Stimulated activated CD4-positive, alpha-beta T cell treated with anti-CD3 and anti-CD28 coated beads, Interleukin-1b, Interleukin-23, amount 100 ng/mL, for 24 hours (primary cell): ENCODE measurements around the gene HSPA1A.
"Not testable (repeated sequence)": the region's sequence is repeated elsewhere in the genome, so short reads cannot be mapped to it uniquely, and the experiment has no call there.

Experiments
- DNase-seq, 4 experiments: peaks; one replicate each; pipeline ENCODE4 v3.0.0-alpha.2; 2020; ENCODE audit warnings: low read depth in 4 of 4, low spot score in 1 of 4

The HSPA1A gene

DNA sequence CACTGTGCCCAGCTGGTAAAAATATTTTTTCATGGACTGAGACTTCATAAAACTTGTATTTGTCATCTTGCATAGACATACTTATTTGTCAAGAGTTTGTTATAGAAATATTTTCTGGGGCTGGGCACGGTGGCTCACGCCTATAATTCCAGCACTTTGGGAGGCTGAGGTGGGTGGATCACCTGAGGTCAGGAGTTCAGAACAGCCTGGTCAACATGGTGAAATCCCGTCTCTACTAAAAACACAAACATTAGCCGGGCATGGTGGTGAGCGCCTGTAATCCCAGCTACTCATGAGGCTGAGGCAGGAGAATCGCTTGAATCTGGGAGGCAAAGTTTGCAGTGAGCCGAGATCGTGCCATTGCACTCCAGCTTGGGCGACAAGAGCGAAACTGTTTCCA lies 6.7 kb upstream of the HSPA1A start:
- DNase-seq = not testable (repeated sequence)

DNA sequence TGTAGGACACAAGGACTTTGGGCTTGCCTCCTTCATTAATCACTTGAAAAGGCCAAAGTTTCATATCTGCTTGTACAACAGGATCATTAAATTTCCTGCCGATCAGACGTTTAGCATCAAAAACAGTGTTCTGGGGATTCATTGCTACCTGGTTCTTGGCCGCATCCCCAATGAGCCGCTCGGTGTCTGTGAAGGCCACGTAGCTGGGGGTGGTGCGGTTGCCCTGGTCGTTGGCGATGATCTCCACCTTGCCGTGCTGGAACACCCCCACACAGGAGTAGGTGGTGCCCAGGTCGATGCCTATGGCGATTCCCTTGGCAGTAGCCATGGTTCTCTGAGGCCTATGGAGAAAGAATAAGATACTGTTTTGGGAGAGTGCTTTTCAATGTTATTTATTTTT lies 3.7 kb upstream of the HSPA1A start:
- no peak for DNase-seq

DNA sequence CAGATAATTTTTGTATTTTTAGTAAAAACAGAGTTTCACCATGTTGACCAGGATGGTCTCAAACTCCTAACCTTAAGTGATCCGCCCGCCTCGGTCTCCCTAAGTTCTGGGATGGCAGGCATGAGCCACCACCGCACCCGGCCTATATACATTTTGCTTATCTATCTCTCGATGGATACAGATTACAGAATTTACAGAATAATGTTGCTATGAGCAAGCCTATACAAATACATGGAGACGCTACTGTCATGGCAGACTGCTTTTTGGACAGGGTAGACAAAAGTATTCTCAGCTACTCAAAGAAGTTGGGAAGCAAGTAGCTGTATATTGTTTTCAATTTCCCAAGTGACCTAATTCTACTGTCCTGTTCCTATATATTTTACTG lies 1.9 kb upstream of the HSPA1A start:
- DNase-seq = no peak

DNA sequence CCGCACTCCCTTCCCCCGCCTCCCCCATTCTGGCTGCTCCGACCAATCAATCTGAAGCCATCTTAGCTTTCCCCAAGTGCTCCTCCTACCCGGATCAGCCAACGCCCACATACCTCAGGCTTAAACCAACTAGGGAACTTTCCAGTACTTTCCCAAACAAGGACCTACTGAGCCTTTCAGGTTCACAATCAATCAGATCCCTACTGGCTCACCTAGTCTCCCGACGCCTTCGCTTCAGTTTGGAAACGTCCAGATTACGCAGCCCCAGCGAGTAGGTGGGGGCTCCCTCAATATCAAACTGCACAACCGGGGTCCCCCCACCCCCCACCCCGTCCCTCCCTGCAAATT lies 692 bp upstream of the HSPA1A start:
- DNase-seq = peak in 2 of 4 experiments; percentile 56 to 68

DNA sequence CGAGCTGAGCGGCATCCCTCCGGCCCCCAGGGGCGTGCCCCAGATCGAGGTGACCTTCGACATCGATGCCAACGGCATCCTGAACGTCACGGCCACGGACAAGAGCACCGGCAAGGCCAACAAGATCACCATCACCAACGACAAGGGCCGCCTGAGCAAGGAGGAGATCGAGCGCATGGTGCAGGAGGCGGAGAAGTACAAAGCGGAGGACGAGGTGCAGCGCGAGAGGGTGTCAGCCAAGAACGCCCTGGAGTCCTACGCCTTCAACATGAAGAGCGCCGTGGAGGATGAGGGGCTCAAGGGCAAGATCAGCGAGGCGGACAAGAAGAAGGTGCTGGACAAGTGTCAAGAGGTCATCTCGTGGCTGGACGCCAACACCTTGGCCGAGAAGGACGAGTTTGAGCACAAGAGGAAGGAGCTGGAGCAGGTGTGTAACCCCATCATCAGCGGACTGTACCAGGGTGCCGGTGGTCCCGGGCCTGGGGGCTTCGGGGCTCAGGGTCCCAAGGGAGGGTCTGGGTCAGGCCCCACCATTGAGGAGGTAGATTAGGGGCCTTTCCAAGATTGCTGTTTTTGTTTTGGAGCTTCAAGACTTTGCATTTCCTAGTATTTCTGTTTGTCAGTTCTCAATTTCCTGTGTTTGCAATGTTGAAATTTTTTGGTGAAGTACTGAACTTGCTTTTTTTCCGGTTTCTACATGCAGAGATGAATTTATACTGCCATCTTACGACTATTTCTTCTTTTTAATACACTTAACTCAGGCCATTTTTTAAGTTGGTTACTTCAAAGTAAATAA lies 2.0 kb downstream of the HSPA1A start:
- not testable (repeated sequence) for DNase-seq

DNA sequence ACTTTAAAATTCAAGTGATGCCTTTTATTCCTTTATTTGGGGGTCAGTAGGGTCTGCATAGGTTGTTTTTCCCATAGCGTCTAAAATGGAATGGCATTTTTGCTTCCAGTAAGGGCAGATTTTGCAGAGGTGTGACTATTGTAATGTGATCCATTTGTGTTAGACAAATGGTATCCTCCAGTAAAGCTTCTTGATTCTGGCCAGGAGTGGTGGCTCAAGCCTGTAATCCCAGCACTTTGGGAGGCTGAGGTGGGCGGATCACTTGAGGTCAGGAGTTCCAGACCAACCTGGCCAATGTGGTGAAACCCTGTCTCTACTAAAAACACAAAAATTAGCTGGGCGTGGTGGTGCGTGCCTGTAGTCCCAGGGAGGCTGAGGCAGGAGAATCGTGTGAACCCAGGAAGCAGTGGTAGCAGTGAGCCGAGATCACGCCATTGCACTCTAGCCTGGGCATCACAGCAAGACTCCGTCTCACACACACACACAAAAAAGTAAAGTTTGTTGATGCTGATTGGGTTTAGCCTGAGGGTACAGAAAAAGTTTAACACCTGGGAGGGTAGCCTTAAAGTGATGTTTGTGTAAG lies 2.7 kb downstream of the HSPA1A start:
- not testable (repeated sequence) for DNase-seq

DNA sequence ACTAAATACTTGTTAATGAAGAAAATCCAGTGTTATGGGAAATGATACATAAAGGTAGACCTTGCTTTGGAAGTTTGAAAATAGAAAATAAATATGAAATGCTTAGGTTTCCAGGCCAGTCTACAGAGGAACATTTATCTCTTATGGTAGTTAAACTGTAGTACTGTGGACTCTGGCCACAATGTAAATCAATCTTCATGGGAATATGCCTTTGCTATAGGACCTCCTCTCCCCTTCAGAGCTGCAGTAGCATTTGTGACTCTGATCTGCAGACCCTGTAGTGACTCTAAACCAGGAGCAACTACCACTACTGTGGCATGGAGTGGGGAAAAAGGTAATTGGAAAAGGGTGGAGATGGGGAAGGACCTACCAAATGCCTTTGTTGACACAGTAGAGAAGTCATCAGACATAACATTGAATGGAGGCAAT lies 4.5 kb downstream of the HSPA1A start:
- no peak for DNase-seq

DNA sequence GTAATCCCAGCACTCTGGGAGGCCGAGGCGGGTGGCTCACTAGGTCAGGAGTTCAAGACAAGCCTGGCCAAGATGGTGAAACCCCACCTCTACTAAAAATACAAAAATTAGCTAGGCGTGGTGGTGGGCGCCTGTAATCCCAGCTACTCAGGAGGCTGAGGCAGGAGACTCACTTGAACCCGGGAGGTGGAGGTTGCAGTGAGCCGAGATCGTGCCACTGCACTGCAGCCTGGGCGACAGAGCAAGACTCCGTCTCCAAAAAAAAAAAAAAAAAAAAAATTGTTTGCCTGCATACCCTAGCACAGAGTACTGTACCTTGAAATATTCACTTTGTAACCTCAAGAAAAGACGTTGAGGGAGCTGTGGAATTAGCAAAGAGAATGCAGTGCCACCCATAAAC lies 5.1 kb downstream of the HSPA1A start:
- not testable (repeated sequence) for DNase-seq

DNA sequence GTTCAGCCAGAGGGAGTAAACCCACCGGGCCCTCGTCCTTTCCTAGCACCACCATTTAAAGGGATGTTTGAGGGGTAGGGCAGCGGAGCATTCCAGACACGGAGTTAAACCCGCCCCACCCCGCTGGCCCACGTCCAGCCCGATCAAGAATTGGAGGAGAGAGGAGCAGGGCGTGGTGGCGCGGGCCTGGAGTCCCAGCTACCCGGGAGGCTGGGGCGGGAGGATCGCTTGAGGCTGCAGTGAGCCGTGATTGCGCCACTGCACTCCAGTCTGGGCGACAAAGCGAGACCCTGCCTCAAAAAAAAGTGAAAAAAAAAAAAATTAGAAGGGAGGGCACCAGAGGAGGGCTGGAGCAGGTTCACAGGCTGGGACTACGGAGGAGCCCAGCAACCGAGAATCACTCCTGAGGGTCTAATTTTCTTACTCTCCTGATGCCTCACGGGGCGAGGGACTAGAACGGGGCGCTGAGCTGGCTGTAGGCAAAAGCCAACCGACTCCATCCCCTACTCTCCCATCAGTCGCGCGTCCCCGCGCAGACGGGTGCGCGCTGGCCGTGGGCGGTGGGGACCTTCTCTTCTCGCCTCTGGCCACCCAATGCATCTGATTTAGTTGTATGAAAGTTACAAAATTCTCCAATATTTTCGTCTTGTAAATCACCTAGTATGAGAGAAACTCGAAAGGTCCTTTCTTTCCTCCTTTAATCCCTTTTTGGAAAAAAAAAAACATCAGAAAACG lies 6.1 kb downstream of the HSPA1A start:
- DNase-seq = peak in 2 of 4 experiments; percentile 63 to 65

DNA sequence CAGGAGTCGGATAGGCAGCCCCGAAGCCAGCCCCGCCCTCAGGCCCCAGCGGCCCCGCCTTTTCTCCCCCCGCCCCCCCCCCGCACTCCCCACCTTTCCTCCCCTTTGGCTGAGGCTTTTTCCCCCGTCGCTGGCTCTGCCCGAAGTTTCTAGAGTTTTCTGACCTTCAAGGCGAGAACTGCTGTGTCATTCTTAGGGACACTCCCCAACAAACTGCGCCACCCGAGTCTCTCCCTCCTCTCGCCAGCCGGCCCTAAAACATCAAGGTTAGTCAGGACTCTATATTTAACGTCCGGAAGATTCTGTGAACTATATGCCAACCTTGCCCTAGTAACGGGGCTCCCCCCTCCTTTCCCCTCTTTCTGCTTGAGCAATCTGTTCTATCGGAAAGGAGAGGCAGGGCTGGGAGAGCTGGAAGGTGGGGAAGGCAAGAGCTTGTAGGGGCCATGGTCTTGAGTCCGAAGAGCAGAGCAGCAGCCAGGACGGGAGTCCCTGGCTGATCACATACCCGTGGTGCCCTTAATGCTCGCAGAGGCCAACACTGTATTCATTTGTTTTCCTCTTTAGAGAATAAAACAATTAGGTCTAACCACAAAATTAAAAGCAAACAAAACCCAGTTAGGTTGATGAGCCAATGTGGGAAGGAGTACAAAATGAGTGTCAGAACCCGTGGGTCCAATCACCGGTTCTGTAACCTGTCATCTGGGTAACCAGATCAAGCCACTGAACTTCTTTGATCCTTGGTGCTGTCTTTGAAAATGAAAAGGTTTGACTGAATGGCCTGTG lies 6.9 kb downstream of the HSPA1A start:
- DNase-seq = peak in 1 of 4 experiments; percentile 46

DNA sequence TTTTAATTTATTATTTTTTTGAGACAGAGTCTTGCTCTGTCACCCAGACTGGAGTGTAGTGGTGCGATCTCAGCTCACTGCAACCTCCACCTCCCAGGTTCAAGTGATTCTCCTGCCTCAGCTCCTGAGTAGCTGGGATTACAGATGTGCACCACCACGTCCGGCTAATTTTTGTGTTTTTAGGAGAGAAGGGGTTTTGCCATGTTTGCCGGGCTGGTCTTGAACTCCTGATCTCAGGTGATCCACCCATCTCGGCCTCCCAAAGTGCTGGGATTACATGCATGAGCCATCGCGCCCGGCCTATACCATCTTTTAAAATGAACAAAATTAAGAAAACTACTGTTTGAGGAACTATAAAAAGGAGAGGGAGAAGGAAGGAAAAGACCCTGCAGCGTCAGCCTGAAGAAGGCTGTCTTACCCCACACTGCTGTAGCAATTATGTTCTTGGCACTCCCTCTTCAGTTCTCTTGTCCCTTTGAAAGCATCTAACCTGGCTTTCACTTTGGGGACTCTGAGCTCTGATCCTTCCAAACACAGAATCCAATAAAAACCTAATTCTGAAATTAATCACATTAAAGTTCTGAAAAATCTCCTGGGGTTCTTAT lies 8.4 kb downstream of the HSPA1A start:
- DNase-seq = not testable (repeated sequence)

DNA sequence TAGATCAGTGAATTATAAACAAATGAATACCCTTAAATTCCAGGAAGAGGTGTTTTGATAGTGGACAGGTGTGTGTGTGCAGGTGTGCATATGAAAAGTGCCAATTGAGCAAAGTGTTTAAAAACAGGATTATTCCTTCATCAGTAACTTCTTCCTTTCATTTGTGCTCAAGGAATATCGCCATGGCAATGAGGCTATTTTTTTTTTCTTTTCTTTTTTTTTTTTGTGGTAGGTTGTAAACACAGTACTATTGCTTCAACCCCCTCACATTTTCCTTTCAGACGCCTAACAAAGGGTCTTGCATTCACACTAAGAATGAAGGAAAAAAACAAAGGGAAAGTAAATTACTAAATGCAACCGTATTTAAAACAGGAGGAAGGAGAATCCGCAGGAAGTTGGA lies 10.2 kb downstream of the HSPA1A start:
- DNase-seq = no peak

DNA sequence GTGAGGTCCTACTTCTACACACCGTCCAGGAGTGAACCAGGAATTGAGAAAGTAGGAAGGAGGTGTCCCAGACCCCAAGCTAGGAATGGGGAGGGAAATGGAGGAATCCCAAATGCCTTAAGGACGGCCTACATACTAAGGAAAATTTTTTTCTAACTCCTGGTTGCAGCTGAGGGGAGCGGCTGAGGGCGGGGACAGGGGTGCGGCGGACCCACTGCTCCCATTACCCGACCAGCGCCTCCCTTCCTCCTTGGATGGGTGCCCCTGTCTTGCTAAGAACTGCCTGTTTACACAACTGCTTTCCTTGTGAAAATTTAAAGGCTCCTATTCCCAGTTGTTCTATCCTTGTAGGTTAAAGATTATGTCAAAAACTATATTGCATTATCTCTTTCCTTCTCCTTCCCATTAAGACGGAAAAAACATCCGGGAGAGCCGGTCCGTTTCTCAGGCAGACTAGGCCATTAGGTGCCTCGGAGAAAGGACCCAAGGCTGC lies 11.5 kb downstream of the HSPA1A start:
- DNase-seq = no peak

DNA sequence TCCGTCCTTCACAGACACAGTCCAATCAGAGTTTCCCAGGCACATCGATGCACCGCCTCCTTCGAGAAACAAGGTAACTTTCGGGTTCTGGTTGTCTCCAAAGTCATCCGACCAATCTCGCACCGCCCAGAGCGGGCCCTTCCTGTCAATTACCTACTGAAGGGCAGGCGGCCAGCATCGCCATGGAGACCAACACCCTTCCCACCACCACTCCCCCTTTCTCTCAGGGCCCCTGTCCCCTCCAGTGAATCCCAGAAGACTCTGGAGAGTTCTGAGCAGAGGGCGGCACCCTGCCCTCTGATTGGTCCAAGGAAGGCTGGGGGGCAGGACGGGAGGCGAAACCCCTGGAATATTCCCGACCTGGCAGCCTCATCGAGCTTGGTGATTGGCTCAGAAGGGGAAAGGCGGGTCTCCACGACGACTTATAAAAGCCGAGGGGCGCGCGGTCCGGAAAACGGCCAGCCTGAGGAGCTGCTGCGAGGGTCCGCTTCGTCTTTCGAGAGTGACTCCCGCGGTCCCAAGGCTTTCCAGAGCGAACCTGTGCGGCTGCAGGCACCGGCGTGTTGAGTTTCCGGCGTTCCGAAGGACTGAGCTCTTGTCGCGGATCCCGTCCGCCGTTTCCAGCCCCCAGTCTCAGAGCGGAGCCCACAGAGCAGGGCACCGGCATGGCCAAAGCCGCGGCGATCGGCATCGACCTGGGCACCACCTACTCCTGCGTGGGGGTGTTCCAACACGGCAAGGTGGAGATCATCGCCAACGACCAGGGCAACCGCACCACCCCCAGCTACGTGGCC lies 12.1 kb downstream of the HSPA1A start, which contains the start of gene HSPA1B:
HSPA1B (plus strand) TSS at position 453 of the 794 bp plus-strand sequence; CDS start at position 666, 213 bp downstream.
- peak; percentile 71 to 91 (median 84) for DNase-seq

DNA sequence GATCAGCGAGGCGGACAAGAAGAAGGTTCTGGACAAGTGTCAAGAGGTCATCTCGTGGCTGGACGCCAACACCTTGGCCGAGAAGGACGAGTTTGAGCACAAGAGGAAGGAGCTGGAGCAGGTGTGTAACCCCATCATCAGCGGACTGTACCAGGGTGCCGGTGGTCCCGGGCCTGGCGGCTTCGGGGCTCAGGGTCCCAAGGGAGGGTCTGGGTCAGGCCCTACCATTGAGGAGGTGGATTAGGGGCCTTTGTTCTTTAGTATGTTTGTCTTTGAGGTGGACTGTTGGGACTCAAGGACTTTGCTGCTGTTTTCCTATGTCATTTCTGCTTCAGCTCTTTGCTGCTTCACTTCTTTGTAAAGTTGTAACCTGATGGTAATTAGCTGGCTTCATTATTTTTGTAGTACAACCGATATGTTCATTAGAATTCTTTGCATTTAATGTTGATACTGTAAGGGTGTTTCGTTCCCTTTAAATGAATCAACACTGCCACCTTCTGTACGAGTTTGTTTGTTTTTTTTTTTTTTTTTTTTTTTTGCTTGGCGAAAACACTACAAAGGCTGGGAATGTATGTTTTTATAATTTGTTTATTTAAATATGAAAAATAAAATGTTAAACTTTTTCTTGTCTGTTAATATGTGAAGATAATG lies 14.4 kb downstream of the HSPA1A start:
- DNase-seq = no peak

DNA sequence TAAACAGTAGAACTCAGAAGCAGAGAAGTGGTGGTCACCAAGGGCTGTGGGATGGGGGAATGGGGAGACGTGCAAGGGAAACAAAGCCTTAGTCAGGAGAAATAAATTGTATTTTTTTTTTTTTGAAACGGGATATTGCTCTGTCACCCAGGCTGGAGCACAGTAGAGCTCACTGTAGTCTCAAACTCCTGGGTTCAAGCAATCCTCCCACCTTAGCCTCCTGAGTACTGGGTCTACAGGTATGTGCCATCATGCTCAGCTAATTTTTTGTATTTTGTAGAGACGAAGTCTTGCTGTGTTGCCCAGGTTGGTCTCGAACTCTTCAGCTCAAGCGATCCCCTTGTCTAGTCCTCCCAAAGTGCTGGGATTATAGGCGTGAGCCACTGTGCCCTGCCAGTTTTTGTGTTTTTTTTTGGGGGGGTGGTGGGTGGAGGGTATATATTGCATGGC lies 15.6 kb downstream of the HSPA1A start:
- DNase-seq = no peak

DNA sequence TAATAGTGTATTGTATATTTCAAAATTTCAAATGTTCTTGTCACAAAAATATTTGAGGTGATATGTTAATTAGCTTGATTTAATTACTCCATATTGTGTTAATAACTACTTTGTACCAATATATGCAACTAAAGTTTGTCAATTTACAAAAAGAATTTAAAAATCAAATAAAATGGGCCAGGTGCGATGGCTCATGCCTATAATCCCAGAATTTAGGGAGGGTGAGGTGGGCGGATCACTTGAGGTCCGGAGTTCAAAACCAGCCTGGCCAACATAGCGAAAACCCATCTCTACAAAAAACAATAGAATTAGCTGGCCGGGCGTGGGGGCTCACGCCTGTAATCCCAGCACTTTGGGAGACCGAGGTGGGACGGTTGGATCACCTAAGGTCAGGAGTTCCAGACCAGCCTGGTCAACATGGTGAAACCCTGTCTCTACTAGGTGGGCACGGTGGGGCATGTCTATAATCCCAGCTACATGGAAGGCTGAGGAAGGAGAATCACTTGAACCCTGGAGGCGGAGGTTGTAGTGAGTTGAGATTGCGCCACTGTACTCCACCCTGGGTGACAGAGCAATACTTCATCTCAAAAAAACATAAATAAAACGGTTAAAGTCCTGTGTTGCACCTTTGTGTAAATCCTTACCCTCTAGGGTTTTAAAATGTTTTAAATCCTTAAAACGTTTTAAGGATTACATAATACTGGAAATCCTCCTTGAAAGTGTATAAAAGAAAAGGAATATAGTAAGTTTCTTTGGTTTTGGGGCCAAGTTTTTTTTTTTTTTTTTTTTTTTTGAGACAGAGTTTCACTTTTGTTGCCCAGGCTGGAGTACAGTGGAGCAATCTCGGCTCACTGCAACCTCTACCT lies 16.2 kb downstream of the HSPA1A start:
- no peak for DNase-seq
